UCSD-AML1 (cell line): ENCODE measurements around the gene DICER1.

Source experiments
- DNase-seq: peaks from one replicate; lab custom pipeline; 2025; ENCODE audit not compliant: unreplicated experiment; lab: John Stamatoyannopoulos, UW

DICER1 gene

DNA sequence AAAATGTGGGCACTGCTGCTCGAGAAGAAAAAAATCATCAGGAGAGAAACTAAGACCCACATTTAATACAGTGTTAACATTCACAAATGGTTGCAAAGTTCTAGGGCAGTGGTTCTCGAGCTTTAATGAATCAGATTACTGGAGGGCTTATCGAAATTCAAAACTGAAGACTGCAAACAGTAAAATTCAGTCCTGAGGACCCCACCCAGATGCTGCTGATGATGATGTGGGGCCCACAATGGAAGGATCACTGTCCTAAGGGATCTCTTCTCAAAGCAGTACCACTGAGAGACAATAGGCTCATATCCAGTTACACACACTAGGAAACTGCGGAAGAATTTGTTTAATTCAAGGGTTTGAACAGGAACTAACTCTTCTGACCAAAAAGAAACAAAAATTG is 31.4 kb downstream of the DICER1 start:
- no peak for DNase-seq

GRCh38 chr14:95125221-95125620 is 32.1 kb downstream of the DICER1 start:
- DNase-seq: no peak

GRCh38 chr14:95123891-95124579 is 33.3 kb downstream of the DICER1 start:
- no peak for DNase-seq

DNA sequence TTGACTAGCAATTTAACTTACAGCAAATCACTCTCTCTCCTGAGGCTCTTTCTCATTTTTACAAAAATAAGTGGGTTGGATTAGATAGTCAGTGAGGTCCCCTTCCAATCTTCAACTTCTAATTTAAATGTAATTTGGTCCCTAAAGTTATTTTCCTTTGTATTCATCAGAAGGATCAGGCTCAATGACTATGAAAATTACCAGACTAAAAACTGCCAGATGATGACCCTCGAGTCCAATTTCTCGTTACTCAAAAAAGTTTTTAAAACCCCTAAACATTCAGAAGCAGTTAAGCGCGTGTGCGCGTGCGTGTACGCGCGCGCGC is 34.7 kb downstream of the DICER1 start:
- DNase-seq: no peak

- no peak for DNase-seq
Measured at GRCh38 chr14:95121911-95122620, 35.3 kb downstream of the DICER1 start.

- DNase-seq: no peak
Measured at GRCh38 chr14:95119336-95119735, 38.0 kb downstream of the DICER1 start.

DNA sequence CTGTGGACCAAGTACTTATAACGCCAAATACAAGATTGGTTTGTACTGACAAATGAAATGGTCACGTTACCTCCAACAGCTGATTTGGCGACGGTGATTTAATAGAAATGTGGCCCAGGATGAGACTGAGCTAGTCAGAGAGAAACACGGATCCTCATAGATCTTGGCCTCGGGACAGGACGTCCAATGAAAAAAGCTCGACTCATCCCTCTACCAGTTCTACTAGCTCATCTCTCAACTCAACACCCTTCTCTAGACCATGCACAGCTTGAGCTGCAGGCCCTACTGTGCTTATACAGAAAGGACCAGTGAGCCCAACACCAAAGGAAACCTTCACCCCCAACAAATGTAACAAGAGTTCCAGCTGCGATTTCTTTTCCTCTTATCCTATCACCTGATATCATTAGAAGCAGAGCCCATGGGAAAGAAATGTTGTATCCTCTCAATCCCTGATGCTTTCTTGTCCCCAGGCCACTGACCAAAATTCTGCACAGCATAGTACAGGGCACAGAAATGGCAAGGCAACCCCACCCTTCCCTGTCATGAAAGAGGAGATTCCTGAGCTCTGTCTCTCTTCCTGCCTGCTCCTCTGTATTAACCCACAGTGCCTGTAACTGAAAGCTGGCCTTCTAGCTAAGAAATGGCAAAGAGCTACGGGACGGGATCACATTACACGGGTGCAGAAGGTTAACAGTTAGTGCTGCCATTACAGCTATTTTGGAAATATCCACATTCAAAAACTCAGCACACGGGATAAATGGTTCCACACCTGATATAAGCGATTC is 39.2 kb downstream of the DICER1 start:
- no peak for DNase-seq

DNA sequence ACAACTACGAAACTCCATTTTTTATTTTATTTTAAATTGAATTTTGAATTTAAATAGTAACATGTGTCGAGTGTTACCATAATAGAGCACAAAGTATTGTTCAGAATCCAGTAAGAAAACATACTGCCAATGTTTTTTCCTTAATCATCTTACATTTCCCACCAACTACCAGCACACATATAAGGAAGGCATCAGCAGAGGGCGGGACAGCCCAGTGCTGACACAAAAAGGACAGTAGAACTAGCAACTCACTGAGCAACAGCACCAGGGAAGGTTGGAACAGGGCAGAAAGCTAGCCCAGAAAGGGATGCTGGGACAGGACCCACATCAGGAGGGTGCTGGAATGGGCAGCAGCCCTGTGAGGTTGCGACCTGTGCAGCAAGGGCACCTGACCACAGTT is 43.9 kb downstream of the DICER1 start:
- no peak for DNase-seq

DNA sequence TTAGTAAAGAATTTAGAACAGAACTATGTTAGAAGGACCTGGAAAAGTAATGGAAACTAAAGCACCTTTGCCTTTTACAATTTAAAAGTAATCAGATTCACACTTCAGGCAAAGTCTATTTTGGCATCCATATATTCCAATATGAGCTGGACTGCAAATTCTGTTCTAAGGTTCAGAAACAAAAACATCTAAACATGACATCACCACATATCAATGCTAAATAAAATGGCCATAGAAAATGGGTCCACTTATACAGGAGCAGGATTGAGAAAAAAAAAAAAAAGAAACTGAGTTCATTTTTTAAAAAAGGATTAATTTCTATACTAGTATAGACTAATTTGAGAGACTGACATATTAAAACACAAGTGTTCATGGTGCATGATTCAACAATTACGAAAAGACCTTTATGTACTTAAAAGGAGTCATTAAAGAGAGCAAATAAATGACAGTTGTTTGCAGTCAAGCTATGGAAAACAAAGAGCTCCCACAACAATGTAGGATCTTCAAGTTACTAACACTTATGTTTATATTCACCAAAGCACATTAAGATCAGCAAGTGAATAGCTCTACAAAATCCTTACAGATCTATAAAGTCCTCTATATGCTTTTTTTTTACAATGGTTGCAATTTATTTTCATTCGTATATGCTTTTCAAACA is 45.7 kb downstream of the DICER1 start:
- DNase-seq: no peak

DNA sequence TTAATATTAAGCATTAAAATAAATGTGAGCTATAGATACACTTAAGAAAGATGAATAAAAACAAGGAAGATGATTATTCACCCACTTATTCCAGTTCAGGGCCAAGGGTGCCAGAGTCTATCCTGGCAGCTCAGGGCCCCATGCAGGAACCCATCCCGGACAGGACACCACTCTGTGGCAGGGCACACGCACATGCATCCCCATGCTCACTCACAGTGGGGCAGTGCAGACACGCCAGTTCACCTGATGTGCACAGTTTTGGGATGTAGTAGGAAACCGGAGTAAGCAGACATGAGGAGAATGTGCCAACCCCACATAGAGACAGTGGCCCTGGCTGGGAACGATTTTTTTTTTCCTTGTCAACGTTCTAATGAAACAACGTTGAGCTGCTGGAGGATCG is 47.2 kb downstream of the DICER1 start:
- DNase-seq: no peak

DNA sequence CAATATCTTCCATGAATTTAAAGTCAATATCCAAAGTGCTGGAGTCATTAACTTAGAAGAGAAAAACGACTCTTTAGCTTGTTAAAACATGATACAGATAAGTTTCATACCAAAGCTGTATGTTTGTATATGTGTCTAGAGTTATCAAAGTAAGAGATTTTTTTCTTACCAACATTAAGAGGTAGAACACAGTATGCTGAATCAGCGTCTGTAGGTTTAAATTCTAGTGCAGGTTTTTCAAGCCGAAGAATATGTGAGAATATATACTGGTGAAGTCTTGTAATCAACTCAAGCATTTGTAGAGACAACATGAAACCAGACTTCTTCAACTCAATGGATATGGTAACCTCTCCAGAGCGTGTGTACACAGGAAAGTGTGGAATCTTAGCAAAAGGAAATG is 49.6 kb downstream of the DICER1 start:
- no peak for DNase-seq

GRCh38 chr14:95106971-95107370 is 50.4 kb downstream of the DICER1 start:
- no peak for DNase-seq

DNA sequence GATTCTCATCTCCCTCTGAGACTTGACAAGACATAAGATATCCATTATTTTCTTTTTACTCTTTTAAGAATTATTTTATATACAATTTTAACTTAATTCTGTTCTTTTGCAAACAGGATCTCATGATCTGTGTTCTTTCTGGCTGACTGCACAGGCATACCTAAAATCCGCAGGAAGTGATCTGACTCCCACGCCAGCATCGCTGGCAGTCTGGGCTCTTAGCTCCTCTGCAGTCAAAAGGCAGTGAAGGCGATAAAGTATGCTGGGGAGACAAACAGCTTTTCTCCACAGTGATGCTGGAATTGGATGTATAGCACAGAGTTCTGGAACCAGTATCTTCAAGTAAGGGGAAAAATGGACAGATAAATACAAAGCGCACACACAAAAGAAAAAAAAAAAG is 52.4 kb downstream of the DICER1 start:
- no peak for DNase-seq

DNA sequence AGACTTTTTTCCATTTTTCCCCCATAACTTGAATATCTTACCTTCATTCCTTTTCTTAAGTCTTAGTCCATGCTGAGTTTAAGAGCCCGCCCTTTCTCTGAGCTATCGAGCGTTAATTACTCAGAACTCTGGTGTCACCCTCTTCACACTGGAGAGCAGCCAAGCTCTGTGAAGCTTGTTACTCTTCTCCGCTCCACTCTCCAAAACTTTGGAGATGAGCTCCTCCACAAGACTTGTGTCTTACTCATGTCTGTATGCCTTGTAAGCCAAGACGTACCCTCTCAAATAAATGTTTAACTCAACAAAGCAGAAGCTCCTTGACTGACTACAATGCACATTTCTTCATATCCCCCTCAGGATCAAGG is 54.7 kb downstream of the DICER1 start:
- no peak for DNase-seq

DNA sequence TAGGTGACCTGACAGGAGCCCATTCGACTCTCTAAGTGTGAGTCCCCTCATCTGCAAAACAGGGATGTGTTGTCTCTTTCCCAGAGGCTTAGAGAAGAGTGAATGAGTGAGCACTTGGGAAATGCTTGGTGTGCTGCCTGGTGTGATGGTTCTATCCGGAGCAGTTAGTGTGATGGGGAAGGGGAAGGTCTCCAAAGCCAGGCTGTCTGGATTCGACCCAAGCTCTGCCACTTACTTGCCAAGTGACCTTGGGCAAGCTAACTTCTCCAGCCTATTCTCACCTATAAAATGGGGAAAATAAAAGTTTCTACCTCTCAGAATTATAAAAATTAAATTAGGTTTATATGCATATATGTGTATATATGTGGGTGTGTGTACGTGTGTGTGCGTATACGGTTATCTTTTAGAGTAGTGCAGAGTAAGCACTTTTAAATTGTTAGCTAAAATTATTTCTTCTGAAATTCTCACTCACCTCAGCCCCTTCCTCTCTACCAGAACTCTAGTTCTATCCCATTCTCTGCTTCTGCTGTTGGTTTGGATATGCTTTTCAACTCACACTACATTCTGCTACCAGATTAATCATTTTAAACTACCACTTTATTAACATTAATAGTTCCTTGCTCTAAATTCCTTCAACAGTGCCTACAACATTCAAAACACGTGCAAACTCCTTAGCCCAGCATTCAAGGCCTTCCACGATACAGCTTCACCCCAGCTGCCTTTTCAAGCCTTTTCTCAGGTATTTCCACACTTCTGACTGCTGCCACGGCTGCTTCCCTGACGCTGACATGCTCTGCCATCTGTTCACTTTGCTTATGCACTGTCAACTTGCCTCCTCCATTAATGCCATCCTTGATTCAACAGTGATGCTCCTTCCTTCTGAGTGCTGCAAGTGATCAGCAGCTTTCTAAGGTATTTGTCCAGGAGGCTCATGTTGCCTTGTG is 55.3 kb downstream of the DICER1 start:
- no peak for DNase-seq

DNA sequence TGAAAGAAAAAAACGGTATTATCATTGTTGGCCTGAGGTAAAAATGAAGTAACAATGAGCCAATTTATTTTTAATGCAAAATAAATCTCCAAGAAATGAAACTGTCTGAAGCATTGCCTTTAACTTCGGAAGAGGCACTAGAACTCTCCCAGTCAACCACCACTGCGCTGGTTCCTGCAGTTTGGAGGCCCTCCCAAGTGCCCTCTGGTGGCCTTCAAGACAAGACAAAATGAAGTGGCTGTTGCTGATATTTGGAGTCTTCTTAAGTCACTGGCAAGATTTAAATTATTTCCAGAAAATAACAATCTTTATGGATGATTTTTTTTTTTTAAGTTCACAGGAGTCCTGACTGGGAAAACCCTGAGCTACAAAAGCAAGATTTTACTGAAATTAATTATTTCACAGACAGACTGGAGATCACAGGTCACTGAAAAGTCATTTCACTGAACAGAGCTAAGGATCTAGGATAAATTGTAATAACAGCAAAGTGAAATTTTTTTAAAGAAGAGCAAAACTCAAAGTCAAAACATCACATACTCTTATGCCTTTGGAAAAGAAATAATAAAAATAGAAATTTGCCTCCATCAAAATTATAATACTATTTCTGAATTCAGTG is 58.2 kb downstream of the DICER1 start:
- peak; percentile 20 for DNase-seq

- no peak for DNase-seq
Measured at GRCh38 chr14:95097385-95097784, 59.9 kb downstream of the DICER1 start.

GRCh38 chr14:95096476-95096875 is 60.9 kb downstream of the DICER1 start:
- DNase-seq: no peak

DNA sequence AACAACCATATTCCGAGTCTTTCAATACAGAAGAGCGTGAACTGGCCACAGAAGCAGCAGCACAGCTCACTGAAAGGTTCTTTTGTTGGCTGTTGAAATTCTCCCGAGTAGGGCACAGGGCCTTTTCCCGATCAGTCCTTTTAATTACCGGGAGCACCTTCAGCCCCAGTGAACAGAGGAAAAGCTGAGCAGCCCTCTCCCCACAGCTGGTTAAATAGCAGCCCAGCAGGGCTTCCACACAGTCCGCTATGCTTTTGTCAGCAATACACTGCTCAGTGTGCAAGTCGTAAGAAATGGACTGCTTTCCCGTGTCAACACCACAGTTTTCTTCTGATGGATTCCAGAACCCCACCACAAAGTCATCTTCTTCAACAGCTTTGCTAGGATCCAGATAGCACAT is 61.3 kb downstream of the DICER1 start:
- no peak for DNase-seq

DNA sequence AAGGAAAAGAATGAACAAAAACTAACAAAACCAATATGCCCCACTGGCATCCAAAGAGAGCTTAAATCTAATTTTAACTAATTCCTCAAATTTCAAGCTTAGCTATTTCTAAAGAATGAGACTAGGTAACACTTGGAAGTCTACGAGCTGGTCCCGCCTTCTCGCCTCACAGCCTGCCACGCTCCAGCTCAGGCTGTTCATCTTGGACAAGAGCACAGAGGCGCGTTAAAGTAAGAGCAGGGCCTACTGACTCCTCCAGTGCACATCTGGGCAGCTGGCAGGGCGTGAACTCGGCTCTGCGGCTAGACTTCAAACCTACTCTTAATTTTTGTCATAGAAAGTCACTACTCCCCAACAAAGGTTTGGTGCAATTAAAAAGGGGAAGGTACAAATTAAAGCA is 64.6 kb downstream of the DICER1 start:
- DNase-seq: no peak
